GM12878 (cell line): ENCODE data around the gene CANT1.

Experiments
- EP300 ChIP-seq, 2 experiments: fragments of 150-350 bp in 1 of 2; IDR thresholded peaks; 2 replicates each; pipeline ENCODE4 v1.6.1; 2011 to 2012; ENCODE audit warnings: low read depth in 2 of 2, low read length in 2 of 2, borderline replicate concordance in 1 of 2, improper control_type of control experiment in 1 of 2, inconsistent platforms in 1 of 2; ENCODE audit not compliant: control insufficient read depth in 1 of 2
- NFIC ChIP-seq: IDR thresholded peaks from 2 replicates; pipeline ENCODE4 v1.6.1; 2012; ENCODE audit warnings: low read depth, mild to moderate bottlenecking, inconsistent platforms, low read length, moderate library complexity
- PAX5 ChIP-seq: IDR thresholded peaks from 2 replicates; pipeline ENCODE4 v1.6.1; 2011; ENCODE audit warnings: low read depth, low read length, borderline replicate concordance
- POLR2AphosphoS5 ChIP-seq: IDR thresholded peaks from 2 replicates; pipeline ENCODE4 v1.6.1; 2011; ENCODE audit warnings: mild to moderate bottlenecking, low read length, inconsistent platforms
- SIN3A ChIP-seq: IDR thresholded peaks from 2 replicates; pipeline ENCODE4 v1.6.1; 2012; ENCODE audit warnings: low read depth, low read length, improper control_type of control experiment

DNA sequence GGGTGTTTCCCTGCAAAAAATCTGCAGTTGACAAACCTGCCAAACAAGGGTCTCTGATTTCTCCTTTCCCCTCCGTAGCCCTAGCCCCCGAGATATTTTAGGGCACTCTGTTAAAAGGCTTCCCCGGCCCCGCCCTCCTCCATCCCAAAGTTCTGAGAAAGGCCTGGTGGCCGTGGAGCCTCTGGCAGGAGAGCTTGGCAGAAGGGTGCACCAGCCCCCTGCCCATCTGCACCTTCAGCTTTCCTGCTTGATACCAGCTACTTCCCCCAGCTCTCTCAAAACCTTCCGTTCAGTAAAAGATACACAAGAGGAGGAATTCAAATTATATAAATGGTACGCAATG lies 711 bp upstream of the CANT1 start:
- no peak for TF ChIP-seq EP300 (IDR thresholded peaks at IDR 0.05; ENCODE audit: borderline replicate concordance in 1 of 2, control insufficient read depth in 1 of 2, low read depth in 2 of 2, low read length in 2 of 2)
- no peak for TF ChIP-seq SIN3A
- no peak for TF ChIP-seq POLR2AphosphoS5
- no peak for TF ChIP-seq PAX5
- TF ChIP-seq NFIC, result no peak
